ENCODE measurements around the gene LRRC23.
"Not testable (repeated sequence)": the region's sequence is repeated elsewhere in the genome, so short reads cannot be mapped to it uniquely, and the experiment has no call there.

The LRRC23 gene

GRCh38 chr12:6892683-6893082 lies 11.9 kb upstream of the LRRC23 start:
- H3K27me3 ChIP-seq (ENCODE audit: insufficient read depth, low read length); H3K27ac ChIP-seq (ENCODE audit: low read depth, low read length); H4K8ac ChIP-seq (ENCODE audit: low read depth, low read length); H3K23ac ChIP-seq (ENCODE audit: low read length); H3K4me3 ChIP-seq (ENCODE audit: low read depth, low read length); H3K18ac ChIP-seq (ENCODE audit: low read length); H3K9ac ChIP-seq (ENCODE audit: low read length); DNase-seq; H2AFZ ChIP-seq (ENCODE audit: insufficient read depth, low read length, poor library complexity); H2BK5ac ChIP-seq (ENCODE audit: low read depth, low read length, poor library complexity); H2BK12ac ChIP-seq (ENCODE audit: low read length); H3K4ac ChIP-seq (ENCODE audit: low read depth, low read length); H2AK5ac ChIP-seq (ENCODE audit: low read length); H2BK120ac ChIP-seq (ENCODE audit: insufficient read depth, low read length, poor library complexity); H3K79me2 ChIP-seq (ENCODE audit: control insufficient read depth, insufficient read depth, low read length, poor library complexity); H4K12ac ChIP-seq (ENCODE audit: low read depth, low read length); H3K14ac ChIP-seq (ENCODE audit: low read length); H3K36me3 ChIP-seq (ENCODE audit: control insufficient read depth in 1 of 2, insufficient read depth in 2 of 2, low read length in 2 of 2); H3K4me1 ChIP-seq (ENCODE audit: control insufficient read depth in 1 of 2, insufficient read depth in 2 of 2, low read length in 2 of 2); H4K91ac ChIP-seq (ENCODE audit: low read depth, low read length); H3K4me2 ChIP-seq (ENCODE audit: low read length); H3K9me3 ChIP-seq (ENCODE audit: insufficient read depth, low read depth, low read length): not testable (repeated sequence)
- no CpG with 5 or more reads among the region's 3 CpGs for WGBS (ENCODE audit: extremely low coverage, insufficient coverage, insufficient read length)
- peaks cover 12% of the 10 kb centered on the region for H3K79me1 ChIP-seq (ENCODE audit: low read length)

GRCh38 chr12:6894321-6894720 lies 10.3 kb upstream of the LRRC23 start:
- no peak overlapping the region for H3K9ac ChIP-seq (ENCODE audit: low read length)
- H2AK5ac ChIP-seq (ENCODE audit: low read length): no peak overlapping the region
- H3K4me1 ChIP-seq (ENCODE audit: control insufficient read depth in 1 of 2, insufficient read depth in 2 of 2, low read length in 2 of 2): peaks cover 2 to 3% of the 10 kb centered on the region in 2 experiments
- no peak overlapping the region for H3K27ac ChIP-seq (ENCODE audit: low read depth, low read length)
- no peak overlapping the region for H2BK120ac ChIP-seq (ENCODE audit: insufficient read depth, low read length, poor library complexity)
- H3K27me3 ChIP-seq (ENCODE audit: insufficient read depth, low read length): no peaks in the 10 kb centered on the region
- H4K12ac ChIP-seq (ENCODE audit: low read depth, low read length): no peak overlapping the region
- no peak overlapping the region for H2BK5ac ChIP-seq (ENCODE audit: low read depth, low read length, poor library complexity)
- no peaks in the 10 kb centered on the region for H3K9me3 ChIP-seq (ENCODE audit: insufficient read depth, low read depth, low read length)
- no peak overlapping the region for H2BK12ac ChIP-seq (ENCODE audit: low read length)
- H2AFZ ChIP-seq (ENCODE audit: insufficient read depth, low read length, poor library complexity): no peak overlapping the region
- no peak overlapping the region for H3K4ac ChIP-seq (ENCODE audit: low read depth, low read length)
- H3K23ac ChIP-seq (ENCODE audit: low read length): no peak overlapping the region
- peaks cover 12% of the 10 kb centered on the region for H3K79me1 ChIP-seq (ENCODE audit: low read length)
- H3K4me2 ChIP-seq (ENCODE audit: low read length): no peak overlapping the region
- H3K18ac ChIP-seq (ENCODE audit: low read length): no peak overlapping the region
- H3K14ac ChIP-seq (ENCODE audit: low read length): no peak overlapping the region
- no peak overlapping the region for H4K91ac ChIP-seq (ENCODE audit: low read depth, low read length)
- H4K8ac ChIP-seq (ENCODE audit: low read depth, low read length): no peak overlapping the region
- H3K4me3 ChIP-seq (ENCODE audit: low read depth, low read length): no peak overlapping the region
- H3K36me3 ChIP-seq (ENCODE audit: control insufficient read depth in 1 of 2, insufficient read depth in 2 of 2, low read length in 2 of 2): no peaks in the 10 kb centered on the region
- WGBS (ENCODE audit: extremely low coverage, insufficient coverage, insufficient read length): no CpG with 5 or more reads among the region's 3 CpGs
- H3K79me2 ChIP-seq (ENCODE audit: control insufficient read depth, insufficient read depth, low read length, poor library complexity): no peaks in the 10 kb centered on the region
- no peak for DNase-seq

GRCh38 chr12:6896846-6897435 lies 7.7 kb upstream of the LRRC23 start:
- Histone ChIP-seq H4K91ac (ENCODE audit: low read depth, low read length) (no peak overlapping the region), H2BK120ac (ENCODE audit: insufficient read depth, low read length, poor library complexity) (no peak overlapping the region), H3K14ac (ENCODE audit: low read length) (no peak overlapping the region), H3K4me1 (ENCODE audit: control insufficient read depth in 1 of 2, insufficient read depth in 2 of 2, low read length in 2 of 2) (no peaks in the 10 kb centered on the region), H3K18ac (ENCODE audit: low read length) (no peak overlapping the region), H3K23ac (ENCODE audit: low read length) (no peak overlapping the region), H3K27me3 (ENCODE audit: insufficient read depth, low read length) (no peaks in the 10 kb centered on the region), H3K79me2 (ENCODE audit: control insufficient read depth, insufficient read depth, low read length, poor library complexity) (no peaks in the 10 kb centered on the region), H3K4me3 (ENCODE audit: low read depth, low read length) (no peak overlapping the region), H2BK5ac (ENCODE audit: low read depth, low read length, poor library complexity) (no peak overlapping the region), H3K9ac (ENCODE audit: low read length) (no peak overlapping the region), H3K79me1 (ENCODE audit: low read length) (no peaks in the 10 kb centered on the region), H2AFZ (ENCODE audit: insufficient read depth, low read length, poor library complexity) (no peak overlapping the region), H4K8ac (ENCODE audit: low read depth, low read length) (no peak overlapping the region), H3K36me3 (ENCODE audit: control insufficient read depth in 1 of 2, insufficient read depth in 2 of 2, low read length in 2 of 2) (no peaks in the 10 kb centered on the region), H3K4ac (ENCODE audit: low read depth, low read length) (no peak overlapping the region), H2AK5ac (ENCODE audit: low read length) (no peak overlapping the region), H3K9me3 (ENCODE audit: insufficient read depth, low read depth, low read length) (no peaks in the 10 kb centered on the region), H4K12ac (ENCODE audit: low read depth, low read length) (no peak overlapping the region), H2BK12ac (ENCODE audit: low read length) (no peak overlapping the region), H3K27ac (ENCODE audit: low read depth, low read length) (no peak overlapping the region), H3K4me2 (ENCODE audit: low read length) (no peak overlapping the region)
- WGBS (ENCODE audit: extremely low coverage, insufficient coverage, insufficient read length): no CpG with 5 or more reads among the region's 6 CpGs
- no peak for DNase-seq

GRCh38 chr12:6899427-6899826 lies 5.2 kb upstream of the LRRC23 start:
- Histone ChIP-seq H3K14ac (ENCODE audit: low read length) (no peak overlapping the region), H3K36me3 (ENCODE audit: control insufficient read depth in 1 of 2, insufficient read depth in 2 of 2, low read length in 2 of 2) (no peaks in the 10 kb centered on the region), H3K4me1 (ENCODE audit: control insufficient read depth in 1 of 2, insufficient read depth in 2 of 2, low read length in 2 of 2) (no peaks in the 10 kb centered on the region), H2AFZ (ENCODE audit: insufficient read depth, low read length, poor library complexity) (no peak overlapping the region), H4K12ac (ENCODE audit: low read depth, low read length) (no peak overlapping the region), H3K27ac (ENCODE audit: low read depth, low read length) (no peak overlapping the region), H2BK5ac (ENCODE audit: low read depth, low read length, poor library complexity) (no peak overlapping the region), H3K23ac (ENCODE audit: low read length) (no peak overlapping the region), H3K4me2 (ENCODE audit: low read length) (no peak overlapping the region), H3K4ac (ENCODE audit: low read depth, low read length) (no peak overlapping the region), H4K8ac (ENCODE audit: low read depth, low read length) (no peak overlapping the region), H2BK120ac (ENCODE audit: insufficient read depth, low read length, poor library complexity) (no peak overlapping the region), H2AK5ac (ENCODE audit: low read length) (no peak overlapping the region), H3K4me3 (ENCODE audit: low read depth, low read length) (no peak overlapping the region), H4K91ac (ENCODE audit: low read depth, low read length) (no peak overlapping the region), H2BK12ac (ENCODE audit: low read length) (no peak overlapping the region), H3K27me3 (ENCODE audit: insufficient read depth, low read length) (no peaks in the 10 kb centered on the region), H3K79me1 (ENCODE audit: low read length) (peaks cover 3% of the 10 kb centered on the region), H3K79me2 (ENCODE audit: control insufficient read depth, insufficient read depth, low read length, poor library complexity) (no peaks in the 10 kb centered on the region), H3K18ac (ENCODE audit: low read length) (no peak overlapping the region), H3K9me3 (ENCODE audit: insufficient read depth, low read depth, low read length) (no peaks in the 10 kb centered on the region), H3K9ac (ENCODE audit: low read length) (no peak overlapping the region)
- WGBS (ENCODE audit: extremely low coverage, insufficient coverage, insufficient read length): no CpG with 5 or more reads among the region's 5 CpGs
- peak in 1 of 2 donors; percentile 37 for DNase-seq

All from trophoblast cell (in vitro differentiated cells and primary cell).